8988T (cell line): ENCODE data around the gene AQP2.

Source experiments
- DNase-seq: peaks from one replicate; pipeline ENCODE4 v3.0.0; 2011

Gene AQP2

GRCh38 chr12:49956663-49957569 lies 6.4 kb downstream of the AQP2 start:
- no peak for DNase-seq

DNA sequence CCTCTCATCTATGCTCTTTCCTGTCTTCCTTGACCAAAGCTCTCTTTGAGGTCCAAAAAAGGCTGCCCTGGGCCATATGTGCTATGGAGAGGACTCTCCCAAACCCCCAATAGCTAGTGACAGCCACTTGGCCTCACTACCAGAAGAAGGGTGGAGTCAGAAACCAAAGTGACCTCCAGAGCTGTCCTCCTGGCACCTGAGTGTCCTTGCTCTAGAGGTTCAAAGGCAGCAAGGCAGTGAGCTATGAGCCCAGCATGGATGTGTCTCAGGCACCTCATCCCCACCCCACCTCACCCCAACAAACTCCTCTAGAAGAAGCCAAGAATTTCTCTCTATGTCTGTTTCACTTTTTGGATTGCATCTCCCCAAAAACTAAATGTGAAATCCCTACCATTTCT lies 7.0 kb downstream of the AQP2 start:
- no peak for DNase-seq

GRCh38 chr12:49959685-49960473 lies 9.3 kb downstream of the AQP2 start:
- DNase-seq, result peak; percentile 83

DNA sequence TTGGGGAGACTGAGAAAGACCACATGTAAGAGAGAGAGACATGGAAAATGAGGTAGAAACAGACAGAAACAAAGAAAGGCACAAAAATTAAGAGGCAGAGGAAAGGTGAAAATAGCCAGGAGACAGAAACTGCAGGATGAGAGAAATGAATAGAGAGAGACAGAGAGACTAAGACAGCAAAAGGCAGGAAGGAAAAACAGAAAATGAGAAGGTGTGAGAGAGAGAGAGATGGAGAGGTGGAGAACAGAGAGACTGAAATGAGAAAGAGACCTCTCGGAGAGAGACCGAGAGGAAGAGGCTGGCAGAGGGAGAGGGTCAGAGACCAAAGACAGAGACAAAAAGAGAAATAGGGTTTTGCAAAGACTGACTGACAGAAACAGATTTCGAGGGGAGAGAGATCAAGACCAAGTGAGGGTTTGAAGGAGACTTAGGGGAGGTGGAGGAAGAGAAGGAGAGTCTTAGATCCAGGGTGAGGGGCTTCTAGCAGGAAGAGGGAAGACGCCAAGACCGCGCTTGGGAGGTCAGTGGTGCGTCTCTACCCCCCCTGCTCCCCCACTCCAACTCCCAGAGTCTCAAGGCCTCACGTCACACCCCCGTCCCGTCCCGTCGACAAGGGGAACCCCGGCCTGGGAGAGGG lies 10.1 kb downstream of the AQP2 start:
- DNase-seq, result no peak

GRCh38 chr12:49961111-49961922 lies 10.8 kb downstream of the AQP2 start, which contains the start of gene AQP5:
Gene AQP5 (plus strand): TSS chr12:49961872. CDS start chr12:49962018, 146 bp downstream.
- no peak for DNase-seq

DNA sequence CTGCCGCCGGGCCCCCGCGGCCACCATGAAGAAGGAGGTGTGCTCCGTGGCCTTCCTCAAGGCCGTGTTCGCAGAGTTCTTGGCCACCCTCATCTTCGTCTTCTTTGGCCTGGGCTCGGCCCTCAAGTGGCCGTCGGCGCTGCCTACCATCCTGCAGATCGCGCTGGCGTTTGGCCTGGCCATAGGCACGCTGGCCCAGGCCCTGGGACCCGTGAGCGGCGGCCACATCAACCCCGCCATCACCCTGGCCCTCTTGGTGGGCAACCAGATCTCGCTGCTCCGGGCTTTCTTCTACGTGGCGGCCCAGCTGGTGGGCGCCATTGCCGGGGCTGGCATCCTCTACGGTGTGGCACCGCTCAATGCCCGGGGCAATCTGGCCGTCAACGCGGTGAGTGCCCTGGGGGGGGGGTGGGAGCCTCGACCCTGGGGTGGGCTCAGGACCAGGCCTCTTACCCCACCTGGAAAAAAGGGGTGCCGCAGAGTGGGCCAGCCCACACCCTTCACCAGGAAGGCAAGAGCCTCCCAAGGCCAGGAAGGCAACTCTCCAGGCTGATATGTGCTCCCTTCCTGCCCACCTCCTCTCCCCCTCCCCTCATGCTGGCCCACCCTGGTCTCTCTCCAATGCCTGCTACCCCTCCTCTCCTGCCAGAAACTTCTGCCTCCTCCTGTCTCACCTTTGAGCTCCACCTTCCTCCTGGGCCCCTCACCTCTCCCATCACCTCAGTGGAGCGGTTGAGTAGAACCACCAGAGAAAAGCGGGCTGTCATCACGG lies 11.6 kb downstream of the AQP2 start:
- no peak for DNase-seq

DNA sequence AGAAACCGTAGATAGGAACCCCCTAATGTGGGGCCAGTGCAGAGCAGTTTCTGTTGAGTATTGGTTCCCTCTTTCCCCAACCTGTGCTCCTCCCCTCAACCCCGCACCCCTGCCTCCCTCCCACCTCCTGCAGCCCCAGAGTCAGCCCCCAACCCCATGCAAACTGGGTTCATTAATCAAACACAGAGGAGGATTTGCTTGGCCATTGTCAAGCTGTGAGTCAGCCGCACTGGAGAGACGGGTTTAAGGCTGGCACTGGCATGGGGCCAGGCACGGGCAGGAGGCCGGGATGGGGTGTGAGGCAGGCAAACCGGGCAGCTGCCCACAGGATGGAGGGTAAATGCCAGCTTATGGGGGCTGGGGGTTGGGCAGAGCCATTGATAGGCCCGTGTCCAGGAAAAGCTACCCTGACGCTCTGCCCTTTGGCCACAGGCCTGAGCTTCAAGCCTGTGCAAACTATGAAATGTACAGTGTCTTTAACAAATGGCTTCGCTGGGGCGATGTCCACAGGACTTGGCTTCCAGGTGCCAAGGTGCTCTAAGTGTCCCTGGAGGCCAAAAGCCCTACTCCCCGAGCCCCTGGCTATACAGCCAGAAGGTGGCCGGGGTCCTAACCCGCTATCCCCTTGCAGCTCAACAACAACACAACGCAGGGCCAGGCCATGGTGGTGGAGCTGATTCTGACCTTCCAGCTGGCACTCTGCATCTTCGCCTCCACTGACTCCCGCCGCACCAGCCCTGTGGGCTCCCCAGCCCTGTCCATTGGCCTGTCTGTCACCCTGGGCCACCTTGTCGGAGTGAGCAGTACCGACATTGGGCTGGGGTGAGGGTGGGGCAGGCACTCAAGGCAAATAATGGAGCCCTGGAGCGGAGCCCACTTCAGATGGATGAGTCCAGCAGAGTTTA lies 12.6 kb downstream of the AQP2 start:
- DNase-seq, result peak; percentile 99

- no peak for DNase-seq
Observed at GRCh38 chr12:49963976-49964815, 13.7 kb downstream of the AQP2 start.

DNA sequence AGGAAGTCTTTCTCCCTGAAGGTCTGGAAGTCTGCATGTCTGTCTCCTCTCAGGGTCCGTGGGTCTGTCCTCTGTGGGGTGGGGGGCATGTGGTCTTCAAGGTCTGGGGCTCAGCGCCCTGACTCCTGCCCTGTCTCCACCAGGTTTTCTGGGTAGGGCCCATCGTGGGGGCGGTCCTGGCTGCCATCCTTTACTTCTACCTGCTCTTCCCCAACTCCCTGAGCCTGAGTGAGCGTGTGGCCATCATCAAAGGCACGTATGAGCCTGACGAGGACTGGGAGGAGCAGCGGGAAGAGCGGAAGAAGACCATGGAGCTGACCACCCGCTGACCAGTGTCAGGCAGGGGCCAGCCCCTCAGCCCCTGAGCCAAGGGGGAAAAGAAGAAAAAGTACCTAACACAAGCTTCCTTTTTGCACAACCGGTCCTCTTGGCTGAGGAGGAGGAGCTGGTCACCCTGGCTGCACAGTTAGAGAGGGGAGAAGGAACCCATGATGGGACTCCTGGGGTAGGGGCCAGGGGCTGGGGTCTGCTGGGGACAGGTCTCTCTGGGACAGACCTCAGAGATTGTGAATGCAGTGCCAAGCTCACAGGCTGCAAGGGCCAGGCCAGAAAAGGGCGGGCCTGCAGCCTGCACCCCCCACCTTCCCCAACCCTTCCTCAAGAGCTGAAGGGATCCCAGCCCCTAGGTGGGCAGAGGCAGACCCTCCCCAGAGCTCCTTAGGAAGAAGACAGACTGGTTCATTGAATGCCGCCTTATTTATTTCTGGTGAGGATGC lies 14.5 kb downstream of the AQP2 start:
- no peak for DNase-seq

DNA sequence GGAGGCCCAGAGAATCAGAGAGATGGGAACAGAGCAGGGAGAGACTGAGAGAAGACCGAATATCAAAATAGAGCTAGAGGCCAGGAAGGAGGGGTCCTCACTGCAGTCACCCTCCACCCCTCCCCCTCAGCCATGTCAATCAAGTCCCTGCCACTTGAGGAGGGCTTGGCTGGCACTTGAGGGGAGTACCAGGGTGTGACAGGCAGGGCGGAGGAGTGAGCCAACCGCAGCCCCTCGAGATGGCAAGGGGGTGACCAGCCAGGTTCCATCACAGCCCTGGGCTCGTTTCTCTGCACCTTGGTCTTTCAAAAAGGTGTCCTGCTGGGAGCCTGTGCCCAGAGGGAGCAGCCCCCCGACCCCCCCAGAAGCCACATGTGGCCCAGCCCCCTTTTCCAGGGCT lies 15.3 kb downstream of the AQP2 start:
- DNase-seq, result no peak

GRCh38 chr12:49966511-49967041 lies 16.0 kb downstream of the AQP2 start:
- DNase-seq, result no peak

GRCh38 chr12:49967042-49967776 lies 16.7 kb downstream of the AQP2 start:
- DNase-seq, result peak; percentile 97

DNA sequence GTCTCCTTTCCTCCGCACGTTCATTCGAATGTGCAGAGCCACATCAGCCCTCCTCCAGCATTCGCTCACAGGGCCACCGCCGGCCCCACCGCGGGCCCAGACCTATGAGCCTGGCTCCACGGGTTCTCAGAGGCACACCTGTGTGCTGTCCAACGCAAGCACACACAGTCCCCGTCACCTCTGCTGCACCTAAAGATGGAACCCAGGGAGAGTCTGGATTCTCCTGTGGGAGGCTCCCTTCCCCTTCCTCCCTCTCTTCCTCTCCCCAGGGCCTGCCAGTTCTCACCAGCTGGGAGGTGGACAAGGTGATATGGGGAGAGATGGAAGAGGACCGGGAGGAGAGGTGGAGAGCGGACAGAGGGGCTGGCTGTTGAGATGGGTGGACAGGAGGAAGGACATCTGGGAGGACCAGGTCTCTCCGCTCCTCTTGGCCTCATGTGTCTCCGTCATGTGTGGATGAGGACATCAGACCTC lies 17.3 kb downstream of the AQP2 start:
- no peak for DNase-seq

DNA sequence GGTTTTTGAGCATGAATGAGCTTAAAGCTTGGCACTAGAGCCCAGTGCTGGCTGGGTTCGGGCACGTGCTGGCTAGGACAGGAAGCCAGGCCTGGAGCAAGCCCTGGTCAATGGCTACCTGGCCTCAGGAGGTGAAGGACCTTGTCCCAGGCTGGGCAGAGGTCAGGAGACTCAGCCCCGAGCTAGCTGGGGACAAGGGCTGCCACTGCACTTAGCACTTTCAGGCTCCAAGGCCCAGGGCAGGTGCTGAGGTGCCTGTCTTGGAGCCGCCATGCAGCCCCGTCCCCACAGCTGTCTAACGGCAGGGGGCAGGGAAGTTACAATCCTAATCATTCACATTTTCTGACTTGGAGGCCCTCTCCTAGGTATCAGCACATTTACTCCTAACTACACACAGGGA lies 17.9 kb downstream of the AQP2 start:
- DNase-seq, result no peak

- DNase-seq, result no peak
Observed at GRCh38 chr12:49969027-49969426, 18.5 kb downstream of the AQP2 start.

DNA sequence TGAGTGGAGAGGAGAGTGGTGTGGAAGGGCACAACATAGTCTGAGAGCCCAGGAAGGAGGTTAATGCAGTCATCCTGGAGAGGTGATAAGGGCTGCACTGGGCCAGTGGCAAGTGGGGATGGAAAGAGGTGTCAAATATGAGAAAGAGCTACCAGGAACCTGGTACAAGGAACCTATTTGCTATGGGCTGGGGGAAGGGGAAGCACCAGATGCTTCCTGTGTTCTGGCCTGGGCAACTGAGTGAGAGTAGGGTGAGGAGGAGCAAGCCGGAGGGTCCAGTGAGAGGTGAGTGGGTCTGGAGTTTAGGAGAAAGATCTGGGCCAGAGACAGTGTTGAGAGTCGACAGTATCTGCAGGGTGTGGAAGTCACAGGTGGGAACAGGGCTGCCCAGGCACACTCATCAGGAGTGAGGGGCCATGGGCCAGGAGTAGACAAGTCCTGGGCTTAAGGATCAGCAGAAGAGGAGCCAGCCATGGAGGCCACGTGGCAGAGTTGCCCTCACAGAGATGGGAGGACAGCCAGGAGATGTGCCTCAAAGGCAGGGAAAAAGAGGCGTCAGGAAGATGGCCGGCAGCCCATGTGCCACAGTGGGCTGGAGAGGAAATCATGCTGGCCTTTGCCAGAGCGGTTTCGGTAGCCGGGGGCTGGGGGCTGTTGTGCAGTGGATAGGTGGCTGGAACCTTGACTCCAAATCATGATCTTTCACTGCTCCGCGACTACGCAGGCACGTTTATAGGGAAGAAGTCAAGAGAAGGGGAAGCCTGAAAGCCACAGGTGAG lies 19.3 kb downstream of the AQP2 start:
- no peak for DNase-seq

DNA sequence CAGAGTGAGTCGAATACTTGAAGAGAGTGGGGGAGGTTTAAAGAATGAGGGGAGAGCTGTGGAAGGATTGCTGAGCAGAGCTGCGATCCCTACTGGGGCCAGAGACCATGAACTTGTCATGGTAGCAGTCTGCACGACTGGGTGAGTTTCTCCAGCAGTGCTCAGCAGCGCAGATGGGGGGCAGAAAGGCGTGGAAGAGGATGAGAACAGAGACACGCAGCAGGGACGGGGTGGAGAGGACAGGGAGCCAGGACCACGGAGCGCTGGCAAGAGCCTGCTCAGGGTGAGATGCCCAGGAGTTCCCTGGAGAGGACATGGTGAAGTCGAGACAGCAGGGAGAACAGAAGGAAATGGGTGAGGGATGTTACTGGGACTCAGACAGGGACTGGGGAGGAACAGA lies 20.1 kb downstream of the AQP2 start:
- no peak for DNase-seq
